22Rv1 (cell line): ENCODE data around the gene EPS8L3.
"Not testable (repeated sequence)": the region's sequence is repeated elsewhere in the genome, so short reads cannot be mapped to it uniquely, and the experiment has no call there.

Source experiments
- H3K27ac ChIP-seq: fragments of 450-650 bp; 2 replicates; pipeline ENCODE4 v1.5.1; 2017
- CTCF ChIP-seq: fragments of 450-650 bp; IDR thresholded peaks from 2 replicates; pipeline ENCODE4 v1.5.1; 2017; ENCODE audit warnings: mild to moderate bottlenecking
- ZFX ChIP-seq: fragments of 450-650 bp; IDR thresholded peaks from 2 replicates; pipeline ENCODE4 v1.6.1; 2017; ENCODE audit warnings: antibody characterized with exemption, borderline replicate concordance

The EPS8L3 gene

DNA sequence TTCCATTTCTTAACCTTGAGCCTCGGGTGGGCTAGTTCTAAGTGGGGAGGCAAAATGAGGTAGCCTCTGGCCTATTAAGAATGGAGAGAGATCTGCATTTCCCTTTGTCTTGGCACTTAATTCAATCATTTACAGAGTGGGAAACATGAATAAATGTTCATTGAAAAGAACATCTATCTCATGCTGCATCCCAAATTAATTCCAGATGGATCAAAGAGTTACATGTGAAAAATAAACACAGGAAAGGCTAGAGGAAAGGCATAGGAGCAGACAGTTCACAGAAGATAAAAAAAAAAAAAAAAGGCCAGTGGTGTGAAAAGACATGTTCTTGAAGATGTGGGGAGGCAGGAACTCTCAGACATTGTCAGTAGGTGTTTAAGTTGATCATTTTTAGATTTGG lies 35.7 kb upstream of the EPS8L3 start:
- no peak overlapping the region for H3K27ac ChIP-seq
- no peak for TF ChIP-seq CTCF

- H3K27ac ChIP-seq: not testable (repeated sequence)
Measured at GRCh38 chr1:109797303-109797595, 33.5 kb upstream of the EPS8L3 start.

DNA sequence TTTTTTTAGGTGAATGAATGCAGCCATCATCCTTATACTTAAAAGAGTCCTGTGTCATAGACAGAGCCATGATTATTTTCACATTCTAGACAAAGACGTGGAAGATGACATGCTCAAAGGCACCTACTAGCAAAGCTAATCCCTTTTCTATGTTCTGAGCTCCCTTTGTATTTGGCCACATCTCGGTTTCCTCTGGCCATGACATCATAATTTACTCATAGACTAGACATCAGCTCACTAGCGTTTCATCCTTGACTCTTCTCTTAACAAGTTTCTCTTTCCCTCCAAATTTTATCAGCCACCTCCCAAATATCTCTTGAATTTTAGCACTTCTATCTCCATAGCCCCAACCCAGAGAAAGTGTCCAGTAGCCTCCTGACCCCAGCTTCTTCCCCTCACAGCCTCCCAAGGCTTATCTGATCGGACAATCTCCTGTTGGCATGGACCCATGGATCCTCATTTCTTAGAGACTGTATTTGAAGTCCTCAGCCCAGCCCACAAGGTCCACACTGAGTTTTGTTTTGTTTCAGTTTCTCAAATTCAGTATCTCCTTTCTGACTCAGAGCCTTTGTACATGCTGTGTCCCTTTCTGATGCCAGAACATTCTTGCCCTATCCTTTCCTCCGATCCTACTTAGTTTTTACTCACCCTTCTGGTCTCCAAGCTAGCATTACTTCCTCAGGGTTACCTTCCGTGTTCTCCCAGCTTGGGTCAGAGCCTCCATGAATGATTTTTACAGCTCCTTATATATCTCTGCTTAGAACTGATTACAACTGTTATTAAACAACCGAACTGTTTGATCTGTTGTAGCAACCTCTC lies 33.0 kb upstream of the EPS8L3 start:
- H3K27ac ChIP-seq: no peak overlapping the region
- TF ChIP-seq CTCF (no peak), ZFX (no peak)

DNA sequence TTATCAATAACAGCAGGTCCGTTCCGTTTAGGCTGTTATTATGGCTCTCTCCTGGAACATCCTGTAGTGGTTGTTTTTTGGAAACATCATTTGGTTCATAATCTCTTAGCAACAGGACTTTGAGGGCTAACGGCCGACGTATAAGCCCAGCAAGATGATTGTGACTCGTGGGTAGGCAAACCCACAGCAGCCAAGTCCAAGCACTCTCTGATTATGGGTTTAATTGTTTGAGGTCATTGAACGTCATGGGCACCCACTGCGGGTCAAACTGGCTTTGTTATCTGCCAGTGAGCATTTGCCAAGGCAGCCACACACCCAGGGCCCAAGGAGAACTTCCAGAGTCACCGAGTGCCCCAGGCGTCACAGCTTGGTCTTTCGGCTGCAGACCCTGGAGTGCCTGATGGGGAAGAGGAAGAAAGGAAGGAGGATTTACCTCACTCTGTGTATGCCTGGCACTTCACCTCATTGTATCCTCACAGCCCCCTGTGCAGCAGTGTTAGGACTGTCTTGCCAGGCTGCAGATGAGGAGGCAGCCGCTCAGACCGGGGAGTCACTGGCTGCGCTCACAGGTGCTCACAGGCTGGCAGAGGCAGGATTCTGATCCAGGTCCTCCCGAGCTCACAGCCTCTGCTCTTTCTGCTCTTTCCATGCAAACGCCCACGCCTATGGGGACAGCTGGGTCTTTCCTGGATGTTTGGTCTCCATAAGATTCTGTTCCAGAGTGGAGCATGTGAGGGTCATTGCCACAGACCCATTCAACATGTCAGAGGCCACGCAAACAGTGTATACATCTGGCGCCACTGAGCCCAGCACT lies 30.8 kb upstream of the EPS8L3 start:
- TF ChIP-seq CTCF: no peak
- no peak for TF ChIP-seq ZFX
- H3K27ac ChIP-seq: no peak overlapping the region

- no peak for TF ChIP-seq CTCF
- no peak for TF ChIP-seq ZFX
- H3K27ac ChIP-seq: no peak overlapping the region
Measured at GRCh38 chr1:109793486-109794318, 30.0 kb upstream of the EPS8L3 start.

DNA sequence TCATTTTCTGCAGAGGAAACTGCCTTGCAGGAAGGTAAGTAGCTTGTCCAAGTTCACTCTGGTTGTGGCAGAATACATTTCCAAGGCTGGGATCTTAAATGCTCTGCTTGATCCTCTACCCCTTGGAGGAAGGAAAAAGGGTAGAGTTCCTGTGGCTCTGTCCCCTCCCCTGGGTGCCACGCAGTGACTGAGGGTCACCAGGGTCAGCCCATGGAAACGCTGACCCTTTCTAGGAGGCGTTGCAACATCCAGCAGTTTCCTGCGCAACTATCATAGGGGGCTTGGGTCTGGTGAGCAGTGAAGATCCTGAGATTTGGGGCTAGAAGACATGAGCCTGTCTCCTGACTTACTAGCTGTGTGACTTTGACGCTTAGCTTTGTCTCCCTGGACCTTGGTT lies 29.4 kb upstream of the EPS8L3 start:
- H3K27ac ChIP-seq: no peak overlapping the region
- no peak for TF ChIP-seq ZFX
- no peak for TF ChIP-seq CTCF

- H3K27ac ChIP-seq: no peak overlapping the region
- no peak for TF ChIP-seq ZFX
Measured at GRCh38 chr1:109792056-109792831, 28.5 kb upstream of the EPS8L3 start.
